NCI-H69 (cell line): ENCODE measurements around the gene CGNL1.

Experiments
- DNase-seq: peaks from one replicate; lab custom pipeline; 2025; lab: John Stamatoyannopoulos, UW

CGNL1 gene

GRCh38 chr15:57456559-57456958 lies 80.3 kb downstream of the CGNL1 start:
- DNase-seq: peak; percentile 66

- no peak for DNase-seq
Measured at GRCh38 chr15:57457726-57458125, 81.4 kb downstream of the CGNL1 start.

- DNase-seq: peak; percentile 23
Measured at GRCh38 chr15:57458356-57458781, 82.1 kb downstream of the CGNL1 start.

- DNase-seq: peak; percentile 42
Measured at GRCh38 chr15:57460208-57460816, 84.0 kb downstream of the CGNL1 start.

GRCh38 chr15:57461541-57461940 lies 85.2 kb downstream of the CGNL1 start:
- no peak for DNase-seq

- no peak for DNase-seq
Measured at GRCh38 chr15:57462381-57462780, 86.1 kb downstream of the CGNL1 start.

GRCh38 chr15:57463360-57463759 lies 87.1 kb downstream of the CGNL1 start:
- no peak for DNase-seq

GRCh38 chr15:57464480-57464879 lies 88.2 kb downstream of the CGNL1 start:
- no peak for DNase-seq

DNA sequence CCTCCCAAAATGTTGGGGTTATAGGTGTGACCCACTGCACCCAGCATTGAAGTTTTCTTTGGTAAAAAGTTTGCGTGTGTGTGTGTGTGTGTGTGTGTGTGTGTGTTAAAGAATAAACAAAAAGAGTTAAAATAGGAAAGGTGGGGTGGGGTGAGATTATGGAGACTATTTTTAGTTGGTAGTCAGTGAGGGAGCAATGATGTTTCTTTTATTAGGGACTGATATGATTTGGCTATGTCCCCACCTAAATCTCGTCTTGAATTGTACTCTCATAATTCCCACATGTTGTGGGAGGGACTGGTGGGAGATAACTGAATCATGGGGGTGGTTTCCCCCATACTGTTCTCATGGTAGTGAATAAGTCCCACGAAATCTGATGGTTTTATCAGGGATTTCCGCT lies 92.2 kb downstream of the CGNL1 start:
- no peak for DNase-seq

GRCh38 chr15:57470543-57470942 lies 94.2 kb downstream of the CGNL1 start:
- DNase-seq: no peak

- DNase-seq: no peak
Measured at GRCh38 chr15:57472861-57473260, 96.6 kb downstream of the CGNL1 start.

- no peak for DNase-seq
Measured at GRCh38 chr15:57476533-57476975, 100.2 kb downstream of the CGNL1 start.

DNA sequence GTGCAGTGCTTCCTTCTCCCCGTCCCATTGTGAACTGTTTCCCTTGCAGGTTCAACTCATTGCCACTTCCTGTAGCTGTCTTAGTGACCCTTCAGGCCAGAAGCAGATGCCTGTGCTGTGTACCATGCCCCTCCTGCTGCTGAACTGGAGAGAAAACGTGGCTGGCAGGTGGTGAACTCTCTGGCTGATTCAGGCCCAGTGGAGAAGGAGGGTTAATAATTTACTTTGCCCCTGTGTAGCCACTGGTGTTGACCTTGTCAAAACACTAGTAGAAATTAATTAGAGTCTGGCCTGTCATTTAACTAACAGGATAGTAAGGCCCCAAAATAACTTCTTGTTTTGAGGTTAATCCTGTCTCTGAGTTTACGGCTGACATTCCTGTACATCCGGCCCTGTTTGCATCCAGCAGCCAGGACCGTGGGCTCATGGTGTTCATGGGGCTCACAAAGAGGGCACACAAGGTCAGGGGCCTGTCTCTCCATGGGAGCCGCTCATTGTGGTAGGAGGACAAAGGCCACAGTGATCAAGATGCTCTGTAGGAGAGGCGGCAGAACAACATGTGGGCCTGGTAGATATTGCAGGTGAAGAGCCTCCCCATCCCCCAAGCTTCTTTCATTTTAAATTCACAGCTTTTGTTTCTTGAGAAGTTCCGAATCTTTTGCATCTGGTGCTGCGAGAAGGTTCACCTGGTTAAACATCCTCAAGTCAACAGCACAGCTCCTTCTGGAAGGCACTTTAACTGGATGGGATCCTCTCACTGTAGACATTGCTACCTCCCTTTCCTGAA lies 101.6 kb downstream of the CGNL1 start:
- no peak for DNase-seq

DNA sequence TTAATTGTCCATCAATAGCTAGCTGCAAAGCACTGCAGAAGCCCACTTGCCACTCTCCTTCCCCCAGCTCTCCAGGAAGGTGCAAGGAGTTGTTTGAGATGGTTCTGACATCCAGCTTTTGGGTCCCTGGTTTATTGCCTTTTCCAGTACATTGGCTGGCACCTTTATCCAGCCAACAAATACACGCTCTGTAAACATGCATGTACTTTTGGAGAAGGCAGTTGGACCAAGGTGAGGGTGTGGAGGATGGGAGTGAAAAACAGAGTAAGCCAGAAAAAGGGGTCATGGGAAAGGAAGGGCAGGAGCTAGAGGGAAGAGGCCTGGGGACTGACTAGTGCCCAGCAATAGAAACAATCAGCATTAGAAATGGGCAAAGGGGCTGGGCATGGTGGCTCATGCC lies 102.7 kb downstream of the CGNL1 start:
- DNase-seq: no peak

DNA sequence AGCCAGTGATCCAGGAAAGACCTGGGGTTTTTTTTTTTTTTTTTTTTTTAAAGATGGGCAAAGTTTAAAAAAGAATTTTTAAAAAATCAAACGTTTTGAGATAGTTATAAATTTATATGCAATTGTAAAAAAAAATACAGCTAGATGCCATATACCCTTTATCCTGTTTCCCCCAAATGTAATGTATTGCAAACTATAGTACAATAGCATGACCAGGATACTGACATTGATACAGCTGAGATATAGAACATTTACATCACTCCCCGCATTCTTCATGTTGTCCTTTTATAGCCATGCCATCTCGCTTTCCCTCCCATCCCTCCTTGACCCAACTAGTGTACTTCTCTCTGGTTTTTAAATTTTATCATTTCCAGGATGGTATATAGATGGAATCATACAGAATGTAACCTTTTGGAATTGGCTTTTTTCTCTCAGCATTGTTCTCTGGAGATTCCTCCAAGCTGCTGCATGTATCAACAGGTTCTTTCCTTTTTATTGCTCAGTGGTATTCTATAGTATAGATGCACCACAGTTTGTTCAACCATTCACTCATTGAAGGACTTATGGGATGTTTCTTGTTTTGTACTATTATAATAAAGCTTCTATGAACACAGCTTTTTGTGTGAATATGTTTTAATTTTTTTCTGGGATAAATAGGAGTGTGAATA lies 104.9 kb downstream of the CGNL1 start:
- DNase-seq: no peak

DNA sequence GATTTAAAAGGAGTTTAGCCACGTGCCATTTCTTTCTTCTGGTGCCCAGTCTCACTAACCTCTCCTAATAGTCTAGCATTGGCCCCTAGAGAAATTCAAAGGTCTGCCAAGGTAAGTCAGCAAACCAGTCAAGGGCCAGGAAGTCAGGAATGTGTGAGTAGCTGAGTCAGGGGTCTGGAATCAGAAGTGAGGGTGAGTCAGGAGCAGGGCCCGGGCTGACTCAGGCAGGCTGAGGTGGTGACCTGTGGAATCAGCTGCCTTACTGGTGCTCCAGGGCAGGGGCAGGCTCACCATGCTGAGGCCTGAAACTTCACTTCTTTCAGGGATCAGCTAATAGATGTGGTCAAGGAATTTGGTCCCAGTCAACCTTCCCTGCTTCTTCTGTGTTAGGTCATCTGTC lies 109.6 kb downstream of the CGNL1 start:
- no peak for DNase-seq

DNA sequence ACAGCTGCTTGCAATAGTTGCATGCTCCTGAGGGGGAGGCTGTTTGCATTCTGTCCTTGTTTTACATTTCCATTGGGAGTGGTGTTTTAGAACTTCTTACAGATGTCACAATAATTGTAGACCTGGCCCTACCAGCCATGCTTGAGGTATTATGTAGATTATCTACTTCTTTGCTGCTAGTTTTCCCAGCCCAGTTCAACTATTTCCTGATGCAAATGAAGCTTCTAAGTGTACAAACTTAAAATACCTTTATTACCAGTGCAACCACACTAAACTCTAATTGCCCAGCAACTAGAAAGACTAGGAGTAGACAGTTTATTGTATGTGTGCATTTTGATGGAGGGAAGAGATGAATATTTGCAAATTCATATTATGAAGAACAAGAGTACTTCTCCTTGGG lies 110.5 kb downstream of the CGNL1 start:
- DNase-seq: no peak

GRCh38 chr15:57489122-57489521 lies 112.8 kb downstream of the CGNL1 start:
- no peak for DNase-seq

DNA sequence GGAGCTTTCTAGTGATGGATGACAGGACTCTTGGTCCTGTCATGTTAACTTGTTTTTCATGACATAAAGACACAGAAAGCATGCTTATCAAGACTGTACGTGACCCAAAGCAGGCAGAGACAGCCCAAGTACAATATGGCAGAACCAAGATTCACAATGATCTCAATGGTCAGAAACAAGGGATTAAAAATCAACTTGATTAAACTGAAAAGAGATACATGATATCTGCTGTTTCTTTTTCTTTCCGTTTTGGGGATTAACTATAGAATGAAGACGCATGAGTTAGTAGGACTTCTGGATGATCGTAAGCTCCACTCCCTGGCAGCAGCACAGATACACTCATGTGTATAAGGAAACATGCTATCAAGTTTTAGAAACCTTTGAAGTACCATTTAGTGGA lies 117.0 kb downstream of the CGNL1 start:
- DNase-seq: no peak

GRCh38 chr15:57494581-57494980 lies 118.3 kb downstream of the CGNL1 start:
- DNase-seq: no peak

DNA sequence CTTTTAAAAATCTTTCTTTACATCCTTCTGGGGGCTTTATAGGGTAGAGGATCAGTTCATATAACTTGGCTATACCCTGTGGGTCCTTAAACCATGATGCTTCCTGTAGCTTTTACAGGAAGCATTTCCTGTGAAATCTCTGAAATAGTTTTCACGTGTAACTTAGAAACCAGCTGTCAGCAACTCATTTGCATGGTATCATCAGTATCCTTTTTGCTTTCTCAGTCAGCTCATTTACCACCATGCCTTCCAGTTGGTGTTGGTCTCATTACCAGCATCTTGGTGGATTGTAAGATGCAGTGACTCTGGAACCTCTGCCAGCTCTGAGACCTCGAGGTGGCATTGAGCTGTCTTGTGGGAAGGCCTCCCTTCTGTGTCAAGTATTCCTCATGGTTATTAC lies 118.7 kb downstream of the CGNL1 start:
- no peak for DNase-seq

GRCh38 chr15:57495554-57496165 lies 119.4 kb downstream of the CGNL1 start:
- no peak for DNase-seq

DNA sequence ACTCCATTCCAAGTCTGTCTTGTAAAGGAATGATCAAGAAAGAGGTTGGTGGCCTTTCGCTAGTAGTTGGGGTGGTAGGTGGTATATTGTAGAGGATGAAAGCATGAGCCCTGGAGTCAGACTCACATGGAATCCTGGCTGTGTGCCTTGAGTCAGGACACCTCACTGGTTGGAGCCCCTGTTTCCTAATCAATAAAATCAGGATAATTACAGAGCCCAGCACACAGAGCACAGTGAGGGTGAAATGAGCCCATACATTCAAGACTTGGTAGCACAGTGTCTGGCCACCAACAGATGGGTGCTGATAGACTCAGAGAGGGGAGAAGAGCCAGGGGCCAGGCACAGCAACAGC lies 120.3 kb downstream of the CGNL1 start:
- DNase-seq: no peak
